ENCODE results near the gene MROH7. TPM values are rescaled to one million over a fixed set of nuclear protein-coding genes. Genes with fewer than 3 reads are reported as not detected.

Gene MROH7
- total RNA-seq, 2 donors from 2014 or later, result 0.37 to 0.77 TPM

DNA sequence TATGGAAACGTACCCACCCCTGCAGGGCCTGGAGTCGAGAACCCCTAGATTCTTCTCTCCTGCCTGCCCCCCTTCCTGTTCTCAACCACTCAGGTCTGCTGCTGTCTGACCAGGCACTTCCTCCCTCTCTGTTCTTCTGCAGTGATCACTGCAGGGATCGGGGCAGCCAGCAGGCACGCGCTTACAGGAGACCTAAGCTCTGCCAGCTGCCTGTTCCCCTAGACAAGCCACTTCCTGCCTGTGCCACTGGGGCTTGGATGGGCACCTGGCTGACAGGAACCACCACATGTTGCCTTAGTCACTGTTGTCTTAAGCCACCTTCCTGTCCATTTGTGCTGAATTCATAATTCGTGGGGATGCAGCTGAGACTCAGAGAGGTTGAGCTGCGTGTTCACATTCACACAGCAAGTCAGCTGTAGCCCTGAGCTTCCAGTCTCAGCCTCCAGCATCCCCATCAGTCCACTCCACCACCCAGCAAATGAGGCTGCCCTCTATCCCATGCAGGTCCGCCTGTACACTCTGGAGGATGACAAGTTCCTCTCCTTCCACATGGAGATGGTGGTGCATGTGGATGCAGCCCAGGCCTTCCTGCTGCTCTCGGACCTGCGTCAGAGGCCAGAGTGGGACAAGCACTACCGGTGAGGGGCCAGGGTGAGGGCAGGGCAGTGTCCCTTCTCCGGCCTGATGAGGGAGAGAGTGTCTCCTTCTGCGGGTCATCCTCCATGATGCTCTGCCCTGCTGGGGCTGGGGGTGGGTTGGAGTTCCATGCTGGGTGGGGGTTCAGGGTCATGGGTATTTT, 36.8 kb upstream of the MROH7 start:
- DNase-seq, result no peak
- peak; percentile 61 for ATAC-seq
- H3K4me1 Mint-ChIP-seq, result peaks cover 10% of the 10 kb centered on the region
- peak overlapping the region; percentile 34 for H3K27ac Mint-ChIP-seq
- H3K36me3 Mint-ChIP-seq (ENCODE audit: low read depth), result no peaks in the 10 kb centered on the region
- no peak overlapping the region for H3K4me3 Mint-ChIP-seq
- no peaks in the 10 kb centered on the region for H3K9me3 ChIP-seq (ENCODE audit: control insufficient read depth, low read length, poor library complexity, severe bottlenecking)
- no peaks in the 10 kb centered on the region for H3K27me3 Mint-ChIP-seq

DNA sequence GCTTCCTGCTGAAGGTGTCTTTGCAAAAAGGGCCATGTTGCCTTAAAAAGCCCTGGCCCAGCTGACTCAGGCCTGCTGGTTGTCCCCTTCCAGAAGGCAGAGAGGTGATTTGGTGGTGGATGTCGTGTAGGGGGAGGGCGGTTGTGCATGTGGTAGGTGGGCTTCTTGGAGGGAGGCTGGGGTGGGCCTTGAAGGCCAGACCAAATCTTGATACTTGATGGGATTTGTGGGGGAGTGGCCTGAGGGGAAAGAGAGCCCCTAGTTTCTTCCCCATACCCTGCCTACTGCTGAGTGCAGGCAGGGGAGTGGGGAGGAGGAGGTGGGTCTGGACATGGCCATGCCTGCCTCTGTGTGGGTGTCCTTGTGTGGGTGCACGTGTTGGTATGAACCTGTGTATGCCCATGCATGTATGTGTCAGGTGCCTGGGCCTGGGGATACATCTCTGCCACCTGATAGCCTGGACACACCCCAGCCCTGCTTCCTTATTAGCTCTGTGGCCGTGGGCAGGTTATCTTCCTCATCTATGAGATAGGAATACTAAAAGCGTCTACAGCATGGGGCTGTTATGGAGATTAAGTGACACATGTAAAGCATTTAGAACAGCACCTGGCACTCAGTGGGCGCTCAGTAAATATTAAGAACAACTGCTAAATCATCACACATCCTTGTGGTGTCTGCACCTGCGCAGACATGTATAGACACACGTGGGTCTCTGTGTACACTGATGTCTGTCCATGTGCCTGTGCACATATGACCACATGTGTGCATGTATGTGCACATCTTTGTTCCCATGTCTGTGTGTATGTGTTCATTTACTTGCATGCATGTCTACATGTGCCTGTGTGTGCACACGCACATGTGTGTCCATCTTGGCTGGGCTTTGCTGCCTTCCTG, 35.2 kb upstream of the MROH7 start:
- Mint-ChIP-seq H3K4me3 (no peak overlapping the region), H3K27ac (no peak overlapping the region), H3K36me3 (ENCODE audit: low read depth) (no peaks in the 10 kb centered on the region), H3K4me1 (peaks cover 10% of the 10 kb centered on the region), H3K27me3 (peaks cover 5% of the 10 kb centered on the region)
- ATAC-seq (no peak), DNase-seq (no peak)
- H3K9me3 ChIP-seq (ENCODE audit: control insufficient read depth, low read length, poor library complexity, severe bottlenecking), result no peaks in the 10 kb centered on the region

DNA sequence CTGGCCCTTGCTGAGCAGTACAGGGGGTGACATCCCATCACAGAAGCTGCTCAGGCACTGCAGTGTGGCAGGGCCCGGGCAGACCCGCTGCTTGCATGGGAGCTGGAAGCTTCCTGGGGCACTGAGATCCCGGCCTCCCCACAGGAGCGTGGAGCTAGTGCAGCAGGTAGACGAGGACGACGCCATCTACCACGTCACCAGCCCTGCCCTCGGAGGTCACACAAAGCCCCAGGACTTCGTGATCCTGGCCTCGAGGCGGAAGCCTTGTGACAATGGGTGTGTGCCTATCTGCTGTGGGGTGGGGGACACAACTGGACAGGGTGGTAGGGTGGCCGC, 34.6 kb upstream of the MROH7 start:
- no peak overlapping the region for H3K27ac Mint-ChIP-seq
- no peak overlapping the region for H3K4me3 Mint-ChIP-seq
- DNase-seq (no peak), ATAC-seq (no peak)
- H3K36me3 Mint-ChIP-seq (ENCODE audit: low read depth), result no peaks in the 10 kb centered on the region
- H3K27me3 Mint-ChIP-seq, result peaks cover 5% of the 10 kb centered on the region
- H3K4me1 Mint-ChIP-seq, result peaks cover 10% of the 10 kb centered on the region
- no peaks in the 10 kb centered on the region for H3K9me3 ChIP-seq (ENCODE audit: control insufficient read depth, low read length, poor library complexity, severe bottlenecking)

DNA sequence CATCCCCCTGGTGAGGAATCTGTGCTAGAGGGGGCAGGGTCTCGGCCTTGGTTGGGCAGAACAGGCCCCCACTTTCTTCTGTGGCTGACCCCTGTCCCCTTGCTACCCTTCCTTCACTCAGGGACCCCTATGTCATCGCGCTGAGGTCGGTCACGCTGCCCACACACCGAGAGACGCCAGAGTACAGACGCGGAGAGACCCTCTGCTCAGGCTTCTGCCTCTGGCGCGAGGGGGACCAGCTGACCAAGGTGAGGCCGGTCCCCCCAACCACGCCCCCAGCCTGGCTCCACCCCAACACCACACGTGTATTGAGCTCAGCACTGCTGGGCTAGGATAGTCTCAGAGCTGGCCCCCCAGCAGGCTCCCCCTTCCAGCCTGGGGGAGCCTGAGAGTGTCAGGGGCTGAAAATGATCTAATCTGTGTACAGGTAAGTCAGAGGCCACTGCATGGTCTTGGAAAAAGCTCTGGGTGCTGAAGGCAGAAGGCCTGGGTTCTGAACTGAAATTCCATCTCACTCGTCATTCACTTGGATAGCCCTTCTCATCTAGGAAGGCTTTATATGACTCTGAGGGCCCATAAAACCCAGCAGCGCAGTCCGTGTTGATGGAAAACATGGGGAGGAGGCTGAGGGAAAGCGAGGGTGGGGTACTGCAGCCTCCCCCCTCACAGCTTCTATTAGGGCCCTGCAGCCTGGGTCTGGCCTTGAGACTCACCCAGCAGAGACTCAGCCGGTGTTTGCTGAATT, 33.6 kb upstream of the MROH7 start:
- Mint-ChIP-seq H3K36me3 (ENCODE audit: low read depth) (no peaks in the 10 kb centered on the region), H3K27me3 (peaks cover 5% of the 10 kb centered on the region), H3K27ac (no peak overlapping the region), H3K4me3 (no peak overlapping the region), H3K4me1 (peaks cover 10% of the 10 kb centered on the region)
- H3K9me3 ChIP-seq (ENCODE audit: control insufficient read depth, low read length, poor library complexity, severe bottlenecking), result no peaks in the 10 kb centered on the region
- DNase-seq (no peak), ATAC-seq (no peak)

DNA sequence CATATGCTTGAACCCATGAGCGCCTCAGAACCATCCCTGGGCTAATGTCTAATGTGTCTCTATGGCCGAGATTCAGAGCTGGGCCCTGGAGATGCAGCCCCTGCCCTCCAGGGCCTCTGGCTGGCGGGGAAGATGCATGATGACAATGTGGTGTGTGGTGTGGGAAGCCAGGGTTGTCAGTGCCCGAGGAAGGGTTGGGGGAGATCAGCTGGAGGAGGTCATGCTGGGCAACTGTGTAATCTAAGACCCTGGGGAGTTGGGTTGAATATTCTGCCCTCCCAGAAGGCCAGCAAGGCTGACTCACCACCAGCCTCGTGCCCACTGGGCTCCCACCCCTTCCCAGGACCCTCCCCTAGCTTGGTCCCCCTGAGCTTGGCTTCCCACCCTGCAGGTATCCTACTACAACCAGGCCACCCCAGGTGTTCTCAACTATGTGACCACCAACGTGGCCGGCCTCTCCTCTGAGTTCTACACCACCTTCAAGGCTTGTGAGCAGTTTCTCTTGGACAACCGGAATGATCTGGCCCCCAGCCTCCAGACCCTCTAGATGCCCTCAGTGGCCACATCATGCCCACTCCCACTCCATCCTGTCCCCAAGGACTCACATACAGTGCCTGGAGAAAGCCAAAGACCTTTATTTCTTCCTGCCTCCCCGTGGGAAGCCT, 32.9 kb upstream of the MROH7 start:
- DNase-seq, result no peak
- H3K9me3 ChIP-seq (ENCODE audit: control insufficient read depth, low read length, poor library complexity, severe bottlenecking), result no peaks in the 10 kb centered on the region
- Mint-ChIP-seq H3K27ac (no peak overlapping the region), H3K27me3 (peaks cover 5% of the 10 kb centered on the region), H3K4me3 (no peak overlapping the region), H3K36me3 (ENCODE audit: low read depth) (no peaks in the 10 kb centered on the region), H3K4me1 (peaks cover 10% of the 10 kb centered on the region)
- ATAC-seq, result no peak

DNA sequence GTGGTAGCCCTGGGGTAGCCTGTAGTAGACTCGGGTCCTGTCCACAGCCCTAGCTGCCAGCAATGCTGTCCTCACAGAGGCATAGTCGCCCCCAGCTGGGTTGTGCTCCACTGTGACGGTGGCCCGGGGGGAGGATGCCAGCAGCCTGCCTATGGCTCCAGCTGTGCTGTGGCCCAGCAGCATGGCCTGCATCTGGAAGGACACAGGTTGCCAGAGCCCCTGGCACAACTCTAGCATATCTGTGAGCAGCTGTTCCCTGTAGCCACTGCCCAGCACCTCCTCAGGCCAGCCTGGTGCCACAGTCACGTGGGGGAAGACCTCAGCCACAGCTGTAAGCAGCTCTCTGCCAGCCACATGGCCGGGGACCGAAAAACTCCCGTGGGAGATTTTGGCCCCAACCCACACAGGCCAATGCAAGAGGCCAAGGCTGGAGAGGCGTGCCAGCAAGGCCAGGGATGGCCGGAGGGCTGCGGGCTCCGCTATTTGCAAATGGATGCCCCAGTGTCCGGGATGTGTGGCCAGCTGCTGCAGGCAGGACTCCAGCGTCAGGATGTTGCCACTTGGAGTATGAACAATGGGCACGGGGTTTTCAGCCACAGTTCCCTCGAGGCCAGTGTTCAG, 32.2 kb upstream of the MROH7 start:
- H3K9me3 ChIP-seq (ENCODE audit: control insufficient read depth, low read length, poor library complexity, severe bottlenecking), result no peaks in the 10 kb centered on the region
- Mint-ChIP-seq H3K4me3 (no peak overlapping the region), H3K36me3 (ENCODE audit: low read depth) (no peaks in the 10 kb centered on the region), H3K27ac (no peak overlapping the region), H3K4me1 (peaks cover 7% of the 10 kb centered on the region), H3K27me3 (peaks cover 10% of the 10 kb centered on the region)
- DNase-seq (no peak), ATAC-seq (no peak)

DNA sequence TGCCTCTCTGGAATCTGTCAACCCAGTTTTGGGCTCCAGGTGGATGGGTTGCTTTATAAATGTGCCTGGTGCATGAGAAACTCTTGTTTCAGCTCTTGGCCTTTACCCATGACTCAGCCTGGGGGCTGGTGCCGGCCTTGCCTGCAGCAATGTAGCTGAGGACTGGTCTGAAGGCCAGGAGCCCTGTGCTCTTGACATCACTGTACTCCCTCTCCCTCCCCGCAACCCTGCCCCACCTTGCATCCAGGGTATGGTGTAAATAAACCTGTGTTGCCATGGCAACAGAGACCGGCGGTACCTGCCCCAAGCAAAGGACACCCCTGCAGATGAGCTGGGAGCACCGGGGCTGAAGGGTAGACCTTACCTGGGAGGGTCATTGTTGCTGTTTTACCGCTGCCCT, 31.5 kb upstream of the MROH7 start:
- ATAC-seq (no peak), DNase-seq (no peak)
- no peaks in the 10 kb centered on the region for H3K36me3 Mint-ChIP-seq (ENCODE audit: low read depth)
- H3K4me3 Mint-ChIP-seq, result no peak overlapping the region
- H3K27me3 Mint-ChIP-seq, result peaks cover 16% of the 10 kb centered on the region
- no peaks in the 10 kb centered on the region for H3K9me3 ChIP-seq (ENCODE audit: control insufficient read depth, low read length, poor library complexity, severe bottlenecking)
- H3K4me1 Mint-ChIP-seq, result peaks cover 2% of the 10 kb centered on the region
- no peak overlapping the region for H3K27ac Mint-ChIP-seq

DNA sequence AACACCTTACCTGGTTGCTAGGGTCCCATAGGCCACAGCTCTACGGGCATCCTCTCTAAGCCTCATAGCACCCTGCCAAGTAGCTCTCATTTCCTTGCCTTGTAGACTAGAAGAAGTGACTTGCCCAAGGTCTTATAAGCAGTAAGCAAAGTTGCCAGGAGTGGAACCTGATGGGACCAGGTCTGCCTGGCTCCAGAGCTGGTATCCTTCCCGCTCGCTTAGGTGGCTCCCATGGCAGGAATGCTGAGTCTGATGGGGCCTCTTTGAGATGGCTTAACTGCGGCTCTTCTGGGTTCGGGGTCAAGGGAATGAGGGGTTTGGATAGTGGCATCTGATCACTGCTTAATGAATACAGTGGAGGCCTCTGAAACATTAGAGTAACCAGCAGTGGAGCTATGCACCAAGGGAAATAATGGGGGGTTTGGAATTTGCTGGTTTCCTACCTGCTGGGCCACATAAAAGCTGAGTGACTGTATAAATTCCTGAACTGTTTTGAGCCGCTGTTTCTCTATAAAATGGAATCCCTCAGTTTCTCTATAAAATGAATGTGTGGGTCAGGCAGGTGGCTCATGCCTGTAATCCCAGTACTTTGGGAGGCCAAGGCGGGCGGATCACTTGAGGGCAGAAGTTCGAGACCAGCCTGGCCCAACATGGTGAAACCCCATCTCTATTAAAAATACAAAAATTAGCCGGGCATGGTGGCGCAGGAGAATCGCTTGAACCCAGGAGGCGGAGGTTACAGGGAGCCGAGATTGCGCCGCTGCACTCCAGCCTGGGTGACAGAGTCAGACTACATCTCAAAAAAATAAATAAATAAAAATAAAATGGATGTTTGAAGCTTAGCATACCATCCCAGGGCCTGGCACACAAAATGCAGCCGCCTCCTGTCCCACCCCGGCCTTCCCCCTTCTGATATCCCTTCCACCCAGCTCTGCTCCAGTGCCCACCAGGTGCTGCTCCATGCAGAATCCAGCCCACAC, 30.7 kb upstream of the MROH7 start:
- ATAC-seq (no peak), DNase-seq (no peak)
- peaks cover 5% of the 10 kb centered on the region for H3K4me1 Mint-ChIP-seq
- peaks cover 4% of the 10 kb centered on the region for H3K36me3 Mint-ChIP-seq (ENCODE audit: low read depth)
- no peak overlapping the region for H3K27ac Mint-ChIP-seq
- peaks cover 21% of the 10 kb centered on the region for H3K27me3 Mint-ChIP-seq
- no peaks in the 10 kb centered on the region for H3K9me3 ChIP-seq (ENCODE audit: control insufficient read depth, low read length, poor library complexity, severe bottlenecking)
- no peak overlapping the region for H3K4me3 Mint-ChIP-seq

DNA sequence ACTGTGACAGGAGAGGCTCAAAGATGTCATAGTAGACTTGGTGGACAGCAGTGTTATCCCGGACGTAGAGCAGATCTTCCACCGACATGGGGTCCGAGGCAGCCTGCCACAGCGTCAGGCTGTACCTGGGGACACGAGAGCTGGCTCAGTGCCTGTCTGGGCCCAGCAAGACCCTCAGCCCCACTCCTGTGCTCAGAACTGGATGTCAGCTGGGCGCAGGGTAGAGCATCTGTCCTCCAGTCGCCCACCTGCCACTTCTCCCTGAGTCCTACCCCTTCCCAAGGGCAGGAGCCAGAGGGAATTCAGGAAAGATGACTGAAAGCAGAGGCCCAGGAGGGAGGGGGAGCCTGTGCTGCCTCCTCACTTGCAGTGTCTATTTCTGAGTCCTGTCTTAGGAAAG, 30.0 kb upstream of the MROH7 start:
- H3K27me3 Mint-ChIP-seq, result peaks cover 21% of the 10 kb centered on the region
- DNase-seq, result no peak
- no peak for ATAC-seq
- H3K9me3 ChIP-seq (ENCODE audit: control insufficient read depth, low read length, poor library complexity, severe bottlenecking), result no peaks in the 10 kb centered on the region
- peaks cover 5% of the 10 kb centered on the region for H3K4me1 Mint-ChIP-seq
- no peak overlapping the region for H3K4me3 Mint-ChIP-seq
- peaks cover 4% of the 10 kb centered on the region for H3K36me3 Mint-ChIP-seq (ENCODE audit: low read depth)
- H3K27ac Mint-ChIP-seq, result no peak overlapping the region

DNA sequence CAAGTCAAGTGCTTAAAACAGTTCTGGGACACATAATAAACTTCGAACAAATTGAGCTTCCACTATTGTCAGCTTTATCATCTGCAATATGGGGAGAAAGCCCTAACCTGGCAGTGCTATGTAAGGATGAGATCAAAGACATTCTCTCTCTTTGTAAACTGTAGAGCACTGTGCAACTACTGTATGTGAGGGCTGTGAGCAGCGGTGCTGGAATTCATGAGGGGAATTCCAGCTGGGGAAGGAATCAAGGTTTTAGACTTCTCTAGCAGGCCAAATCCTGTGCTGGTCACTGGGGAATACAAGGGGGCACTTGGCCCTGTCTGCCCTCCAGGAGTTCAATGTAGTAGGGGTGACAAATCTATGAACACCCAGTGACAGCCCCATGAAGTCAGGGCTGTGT, 27.6 kb upstream of the MROH7 start:
- no peak overlapping the region for H3K4me3 Mint-ChIP-seq
- H3K27me3 Mint-ChIP-seq, result peaks cover 34% of the 10 kb centered on the region
- no peak overlapping the region for H3K27ac Mint-ChIP-seq
- H3K9me3 ChIP-seq (ENCODE audit: control insufficient read depth, low read length, poor library complexity, severe bottlenecking), result no peaks in the 10 kb centered on the region
- peaks cover 5% of the 10 kb centered on the region for H3K4me1 Mint-ChIP-seq
- ATAC-seq (no peak), DNase-seq (no peak)
- peaks cover 4% of the 10 kb centered on the region for H3K36me3 Mint-ChIP-seq (ENCODE audit: low read depth)

DNA sequence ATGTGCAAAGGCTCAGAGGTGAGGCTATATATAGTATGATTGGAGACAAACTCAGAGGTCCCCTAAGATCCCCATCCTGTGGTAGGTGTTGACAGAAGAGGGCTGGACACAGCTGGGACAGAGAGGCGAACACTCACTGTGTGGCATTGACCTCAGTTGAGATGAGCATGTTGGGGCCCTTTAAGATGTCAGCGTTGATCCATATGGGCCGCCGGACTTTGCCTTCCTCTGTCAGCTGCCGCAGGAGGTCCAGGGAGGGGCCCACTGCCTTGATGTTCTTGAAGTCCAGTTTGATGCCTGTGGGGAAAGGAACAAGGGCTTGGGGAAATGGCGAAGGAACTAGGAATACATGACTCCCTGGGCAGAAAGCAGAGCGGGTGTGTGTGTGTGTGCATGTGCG, 27.0 kb upstream of the MROH7 start:
- Mint-ChIP-seq H3K27me3 (peaks cover 34% of the 10 kb centered on the region), H3K36me3 (ENCODE audit: low read depth) (peaks cover 4% of the 10 kb centered on the region), H3K4me1 (peaks cover 5% of the 10 kb centered on the region), H3K4me3 (no peak overlapping the region), H3K27ac (no peak overlapping the region)
- DNase-seq (no peak), ATAC-seq (no peak)
- H3K9me3 ChIP-seq (ENCODE audit: control insufficient read depth, low read length, poor library complexity, severe bottlenecking), result no peaks in the 10 kb centered on the region
